SKM-1 (cell line): ENCODE measurements around the gene PTPRB.

ENCODE experiments used
- DNase-seq: peaks from one replicate; lab custom pipeline; 2025; ENCODE audit not compliant: unreplicated experiment; lab: John Stamatoyannopoulos, UW

Gene PTPRB

DNA sequence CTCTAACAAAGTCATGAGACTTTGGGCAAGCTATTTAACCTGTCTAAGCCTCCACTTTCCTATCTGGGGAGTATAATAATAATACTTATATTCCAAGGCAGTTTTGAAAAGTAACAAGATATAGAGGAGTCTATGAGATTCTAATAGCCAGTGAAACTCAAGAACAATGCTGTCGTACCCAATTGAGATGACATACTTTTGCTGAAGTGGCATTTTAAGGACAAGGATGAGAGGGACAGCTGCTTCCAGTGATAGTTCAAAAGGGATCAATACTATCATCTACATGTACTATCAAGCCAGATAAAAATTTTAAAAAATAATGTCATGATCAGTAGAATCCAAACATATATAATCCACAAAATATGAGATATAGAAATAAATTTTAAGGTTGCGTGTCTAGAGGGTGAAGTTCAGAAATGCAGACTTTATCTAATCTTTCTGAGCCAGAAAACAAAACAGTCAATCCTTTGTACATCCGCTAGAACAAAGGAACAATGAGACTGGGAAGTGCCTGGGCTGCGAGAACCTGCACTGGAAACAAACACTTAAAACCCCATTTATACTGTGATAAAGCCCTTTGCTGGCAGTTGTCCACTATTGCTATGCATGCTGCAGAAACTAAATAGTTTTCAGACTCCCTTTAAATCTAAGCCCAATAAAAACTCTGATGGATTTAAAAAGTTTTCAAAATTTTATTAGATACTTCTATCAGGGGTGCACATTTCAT is 38.6 kb downstream of the PTPRB start:
- no peak for DNase-seq

DNA sequence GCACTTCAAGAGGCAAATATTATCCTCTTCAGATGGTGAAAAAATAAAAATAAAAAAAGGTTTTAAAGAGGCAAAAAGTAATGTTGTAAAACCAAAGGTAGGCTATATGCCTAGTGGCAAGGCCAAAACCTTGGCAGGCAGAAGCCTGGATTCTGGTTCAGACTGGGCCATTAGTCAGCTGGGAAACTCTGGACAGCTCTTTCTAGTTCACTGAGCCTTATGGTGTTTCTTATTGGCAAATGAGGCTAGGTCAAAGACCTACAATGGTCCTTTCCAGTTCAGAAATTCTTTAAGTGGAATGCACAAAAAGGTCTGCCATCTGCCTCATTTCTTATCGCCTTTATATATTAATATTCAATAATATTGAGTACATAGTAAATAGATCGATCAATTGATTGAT is 44.6 kb downstream of the PTPRB start:
- no peak for DNase-seq

DNA sequence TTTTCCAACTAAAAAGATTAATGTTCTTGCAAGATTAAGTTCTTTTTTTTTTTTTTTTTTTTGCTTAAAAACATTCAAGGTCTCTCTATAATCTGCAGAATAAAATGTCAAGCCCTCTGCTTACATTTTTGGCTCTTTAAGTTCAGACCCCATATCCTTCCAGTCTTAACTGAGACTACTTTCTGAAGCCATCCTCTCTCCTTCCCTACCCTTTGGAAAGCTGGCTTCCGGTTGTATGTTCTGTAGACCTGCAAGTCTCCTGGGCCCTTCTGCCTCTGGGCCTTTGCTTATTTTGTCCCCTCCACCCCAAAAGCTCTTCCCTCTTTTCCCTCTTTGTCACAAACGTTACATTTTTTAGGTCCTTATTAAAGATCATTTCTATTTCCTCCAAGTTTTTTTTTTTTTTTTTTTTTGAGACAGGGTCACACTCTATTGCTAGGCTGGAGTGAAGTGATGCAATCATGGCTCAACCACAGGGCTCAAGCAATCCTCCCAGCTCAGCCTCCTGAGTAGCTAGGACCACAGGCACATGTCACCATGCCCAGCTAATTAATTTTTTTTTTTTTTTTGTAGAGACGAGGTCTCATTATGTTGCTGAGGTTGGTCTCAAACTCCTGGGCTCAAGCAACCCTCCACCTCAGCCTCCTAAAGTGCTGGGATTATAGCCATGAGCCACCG is 46.5 kb downstream of the PTPRB start:
- DNase-seq: no peak

DNA sequence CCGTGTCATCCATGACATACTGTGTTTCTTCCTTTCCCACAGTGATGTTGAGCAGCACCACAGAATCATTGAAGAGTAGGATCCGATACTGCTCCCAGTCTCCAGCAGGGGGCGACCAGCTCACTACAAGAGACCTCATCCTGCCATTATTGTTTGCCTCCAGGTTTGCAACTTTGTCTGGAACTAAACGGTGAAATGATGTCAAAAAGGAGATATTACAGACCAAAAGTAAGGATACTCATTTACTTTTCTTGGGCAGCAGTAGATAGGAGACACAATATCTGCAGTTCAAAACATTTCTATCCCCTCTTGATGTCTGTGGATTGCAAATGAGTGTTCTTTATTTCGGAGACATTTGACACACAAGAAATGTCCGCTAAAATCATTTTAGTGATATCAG is 47.2 kb downstream of the PTPRB start:
- DNase-seq: peak; percentile 6

DNA sequence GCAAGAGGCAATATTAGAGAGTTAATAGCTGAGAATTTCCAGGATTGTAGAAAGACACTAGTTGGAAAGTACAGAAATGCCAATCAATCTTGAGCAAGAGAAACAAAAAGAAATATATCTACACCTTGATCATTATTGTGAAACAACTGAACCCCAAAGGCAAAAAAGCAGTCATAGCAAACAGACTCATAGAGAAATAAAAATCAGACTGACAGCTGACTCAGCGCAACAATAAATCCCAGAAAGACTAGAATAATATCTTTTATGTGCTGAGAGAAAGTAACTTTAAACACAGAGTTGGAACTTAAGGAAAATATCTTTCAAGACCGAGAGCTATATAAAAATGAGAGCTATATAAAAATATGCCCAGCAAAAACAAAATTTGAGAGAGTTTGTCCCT is 52.9 kb downstream of the PTPRB start:
- no peak for DNase-seq

DNA sequence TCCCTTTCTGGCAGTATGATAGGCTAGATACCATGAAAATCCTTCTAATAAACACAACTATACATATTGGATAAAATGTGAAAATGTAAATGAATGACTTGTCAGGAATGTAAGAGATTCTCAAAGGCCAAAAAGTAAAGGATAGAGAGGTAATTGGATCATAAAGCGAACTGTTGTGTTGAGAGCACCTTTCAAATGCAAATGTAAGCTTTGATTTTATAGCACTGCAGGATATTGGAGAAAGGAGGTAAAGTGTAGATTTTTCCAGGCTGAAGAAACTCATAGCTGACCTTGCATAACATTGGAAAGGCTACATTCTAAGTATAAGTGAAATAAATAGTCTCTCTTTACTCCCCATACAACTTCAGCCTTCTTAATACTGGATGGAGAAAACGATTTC is 54.0 kb downstream of the PTPRB start:
- DNase-seq: no peak

DNA sequence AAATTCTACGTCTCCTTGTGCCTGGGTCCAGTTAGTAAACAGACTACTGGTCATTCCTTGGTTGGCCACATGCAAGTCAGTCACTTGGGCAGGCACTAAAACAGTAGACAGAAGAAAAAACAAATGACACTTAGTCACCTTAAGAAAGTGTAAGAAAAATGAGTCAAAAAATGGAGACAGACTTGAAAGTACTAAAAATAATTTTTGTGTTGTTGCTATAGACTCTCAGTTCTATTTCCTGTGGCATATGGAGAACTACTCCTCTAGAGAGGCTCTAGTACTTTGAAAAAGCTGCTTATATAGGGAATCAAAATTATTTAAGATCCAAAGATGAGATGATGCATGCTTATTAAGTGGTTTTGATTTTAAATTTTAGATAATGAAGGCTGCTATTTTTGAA is 56.0 kb downstream of the PTPRB start:
- DNase-seq: no peak

DNA sequence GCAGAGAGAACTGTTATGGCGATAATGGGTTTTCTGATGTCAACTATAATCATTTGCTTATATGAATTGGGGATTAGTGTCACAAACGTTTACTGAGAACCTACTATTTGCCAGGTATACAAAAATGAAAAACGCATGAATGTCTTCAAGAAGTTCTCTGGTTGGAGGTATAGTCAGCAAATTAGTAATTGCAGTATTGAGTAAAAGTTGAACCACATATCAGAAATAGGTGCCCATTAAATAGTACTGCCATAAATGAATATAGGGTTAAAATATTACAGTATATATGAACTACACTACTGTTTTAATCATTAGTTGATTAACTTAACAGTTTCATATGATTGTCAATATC is 60.0 kb downstream of the PTPRB start:
- DNase-seq: no peak

DNA sequence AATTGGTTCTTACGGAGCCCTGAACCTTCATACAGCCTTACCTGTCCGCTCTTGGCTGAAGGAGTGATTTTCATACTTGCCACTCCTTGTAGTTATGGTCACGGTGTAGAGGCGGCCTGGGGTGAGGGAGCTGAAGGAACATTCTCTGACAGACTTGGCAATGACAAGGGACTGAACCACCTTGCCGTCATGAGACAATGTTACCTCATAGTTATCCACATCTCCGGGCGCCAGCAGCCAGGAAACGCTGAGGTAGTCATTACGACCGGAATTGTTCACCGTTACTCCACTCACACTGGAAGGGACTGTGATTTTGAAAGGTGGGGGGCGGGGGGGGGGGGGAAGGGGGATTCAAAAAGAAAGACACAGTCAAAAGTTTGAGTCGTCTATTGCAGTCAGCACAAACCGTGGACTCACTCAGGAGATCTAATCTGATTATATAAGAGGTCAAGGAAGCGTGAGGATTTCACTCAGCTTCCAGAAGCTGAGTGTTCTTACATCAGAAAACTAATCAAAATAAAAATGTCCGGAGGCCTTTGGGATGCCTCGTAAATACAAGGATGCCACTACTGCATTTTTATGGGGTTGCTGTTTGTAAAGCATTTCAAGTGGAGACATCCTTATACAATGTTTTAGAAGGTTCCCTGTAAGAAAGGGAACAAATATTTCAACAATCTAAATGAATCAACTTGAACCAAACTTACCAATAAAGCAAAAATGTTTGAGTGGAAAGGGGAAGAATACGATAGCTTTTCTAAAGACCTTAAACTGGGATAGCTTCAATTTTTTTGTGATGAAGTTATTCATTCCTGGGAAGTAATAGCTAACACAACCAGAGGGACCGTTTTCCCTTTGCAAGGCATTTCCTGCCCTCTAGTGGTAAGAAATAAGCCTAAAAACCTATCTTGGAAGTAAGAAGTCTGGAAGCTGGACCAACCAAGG is 60.6 kb downstream of the PTPRB start:
- DNase-seq: peak; percentile 19

DNA sequence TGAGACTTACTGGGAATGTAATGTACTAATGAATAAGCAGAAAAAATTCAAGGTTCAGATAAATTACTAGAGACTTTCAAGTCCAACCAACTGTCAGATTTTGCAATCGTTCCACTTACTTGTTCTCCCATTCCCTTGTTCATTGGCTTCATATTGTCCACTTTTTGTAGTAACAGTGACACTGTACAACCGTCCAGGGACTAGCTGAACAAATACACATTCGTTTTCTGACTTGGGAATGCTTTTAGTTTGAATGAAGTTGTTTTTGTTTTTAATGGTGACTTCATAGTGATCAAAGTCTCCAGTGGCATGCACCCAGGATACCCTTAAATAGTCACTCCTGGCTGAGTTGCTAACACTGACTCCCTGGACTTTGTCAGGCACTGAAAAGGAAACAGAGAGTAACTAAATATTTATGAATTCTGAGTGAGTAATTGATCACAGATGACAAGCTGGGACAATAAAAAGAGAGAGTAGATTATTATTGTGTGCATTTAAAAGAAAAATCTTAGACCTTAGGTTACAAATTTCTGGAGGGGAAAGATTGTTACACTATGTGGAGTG is 65.4 kb downstream of the PTPRB start:
- DNase-seq: no peak

DNA sequence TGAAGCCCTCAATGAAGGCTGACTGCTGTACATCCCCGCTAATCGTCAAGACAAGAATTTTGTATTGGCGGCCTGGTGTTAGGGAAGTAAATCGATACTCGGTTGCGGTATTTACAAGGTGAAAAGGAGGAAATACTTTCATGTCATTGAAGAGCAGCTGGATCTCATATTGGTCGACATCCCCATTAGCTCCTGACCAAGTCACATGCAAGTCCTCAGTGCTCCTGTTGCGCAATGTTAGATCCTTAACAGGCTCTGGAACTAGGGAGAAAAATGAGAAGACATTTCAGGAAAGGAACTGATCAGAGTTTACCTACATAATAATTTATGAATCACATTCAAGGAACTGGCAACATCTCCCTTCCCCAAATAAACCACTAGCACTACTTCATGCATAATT is 66.2 kb downstream of the PTPRB start:
- no peak for DNase-seq

DNA sequence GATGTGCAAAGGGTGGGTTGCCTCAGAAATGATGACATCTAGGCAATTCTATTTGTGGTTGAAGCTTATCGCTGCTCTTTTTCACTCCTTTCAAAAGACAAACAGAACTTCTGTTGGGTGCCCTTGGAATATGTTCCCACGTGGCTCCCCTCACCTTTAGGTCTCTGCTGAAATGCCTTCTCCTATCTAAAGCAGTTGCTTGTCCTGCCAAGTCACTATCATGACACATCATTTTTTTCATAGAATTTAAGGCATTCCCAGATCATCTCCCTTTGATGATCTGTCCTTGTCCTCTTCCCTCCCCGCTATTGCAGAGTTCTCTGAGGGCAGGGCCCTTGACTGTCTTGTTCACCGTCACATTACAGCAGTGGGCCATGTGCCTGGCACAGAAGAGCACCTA is 75.7 kb downstream of the PTPRB start:
- DNase-seq: no peak

DNA sequence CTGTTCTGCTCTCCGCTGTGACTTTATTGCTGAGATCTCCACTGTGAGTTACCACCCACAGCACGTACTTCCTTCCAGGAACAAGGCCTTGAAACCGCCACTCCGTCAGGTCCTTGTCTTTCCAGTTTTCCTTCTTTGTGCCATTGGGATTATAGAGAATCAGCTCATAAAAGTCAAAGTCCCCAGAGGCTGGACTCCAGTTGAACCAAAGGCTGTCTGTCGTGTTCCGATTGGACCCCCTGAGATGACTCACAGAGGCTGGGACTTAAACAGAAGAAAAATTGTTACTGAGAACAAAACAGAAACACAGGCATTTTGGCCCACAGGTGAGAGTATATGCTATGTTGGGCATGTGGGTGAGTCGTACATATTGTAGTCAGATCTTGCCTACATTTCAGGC is 76.6 kb downstream of the PTPRB start:
- no peak for DNase-seq

DNA sequence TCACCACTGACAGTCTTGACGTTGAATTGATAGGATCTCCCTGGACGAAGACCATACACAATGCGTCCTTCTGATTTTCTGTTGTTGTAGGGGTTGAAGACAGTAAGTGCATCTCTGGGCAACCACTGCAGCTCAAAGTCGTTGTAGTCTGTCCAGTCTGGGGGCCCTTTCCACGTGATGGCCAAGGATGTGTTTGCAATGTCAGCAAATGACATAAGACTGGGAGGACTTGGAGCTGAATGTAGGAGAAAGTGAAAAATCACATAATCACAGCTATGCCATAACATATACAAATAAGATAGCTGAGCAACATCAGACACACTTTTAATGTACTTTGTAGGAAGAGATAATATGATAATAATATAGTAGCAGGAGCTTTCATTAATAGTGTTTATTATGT is 77.8 kb downstream of the PTPRB start:
- DNase-seq: no peak

DNA sequence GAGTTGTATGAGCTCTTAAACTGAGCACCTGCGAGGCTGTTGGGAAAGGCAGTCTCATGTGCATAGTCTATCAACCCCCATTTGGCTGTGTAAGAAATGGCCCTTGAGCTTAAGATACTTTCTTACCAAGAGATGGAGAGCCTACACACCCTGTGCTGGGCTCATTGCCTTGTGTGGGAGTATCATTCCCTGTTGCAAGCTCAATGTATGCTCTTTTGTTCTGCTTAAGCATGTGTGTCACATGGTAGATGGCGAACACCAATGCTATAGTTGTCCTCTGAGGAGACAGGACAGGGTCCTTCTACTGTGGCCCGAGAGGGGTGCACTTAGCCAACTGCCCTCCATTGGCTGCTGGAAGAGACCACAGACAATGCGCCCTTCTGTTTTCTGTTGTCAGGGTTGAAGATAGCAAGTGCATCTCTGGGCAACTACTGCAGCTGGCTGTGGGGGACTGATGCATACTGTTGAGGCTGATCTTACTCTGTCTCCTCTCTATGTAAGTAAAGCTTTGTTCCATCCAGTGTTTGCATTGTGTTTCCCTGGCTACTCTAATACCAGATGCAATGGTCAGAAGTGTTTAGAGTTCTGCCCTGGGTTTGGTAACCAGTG is 79.5 kb downstream of the PTPRB start:
- no peak for DNase-seq

DNA sequence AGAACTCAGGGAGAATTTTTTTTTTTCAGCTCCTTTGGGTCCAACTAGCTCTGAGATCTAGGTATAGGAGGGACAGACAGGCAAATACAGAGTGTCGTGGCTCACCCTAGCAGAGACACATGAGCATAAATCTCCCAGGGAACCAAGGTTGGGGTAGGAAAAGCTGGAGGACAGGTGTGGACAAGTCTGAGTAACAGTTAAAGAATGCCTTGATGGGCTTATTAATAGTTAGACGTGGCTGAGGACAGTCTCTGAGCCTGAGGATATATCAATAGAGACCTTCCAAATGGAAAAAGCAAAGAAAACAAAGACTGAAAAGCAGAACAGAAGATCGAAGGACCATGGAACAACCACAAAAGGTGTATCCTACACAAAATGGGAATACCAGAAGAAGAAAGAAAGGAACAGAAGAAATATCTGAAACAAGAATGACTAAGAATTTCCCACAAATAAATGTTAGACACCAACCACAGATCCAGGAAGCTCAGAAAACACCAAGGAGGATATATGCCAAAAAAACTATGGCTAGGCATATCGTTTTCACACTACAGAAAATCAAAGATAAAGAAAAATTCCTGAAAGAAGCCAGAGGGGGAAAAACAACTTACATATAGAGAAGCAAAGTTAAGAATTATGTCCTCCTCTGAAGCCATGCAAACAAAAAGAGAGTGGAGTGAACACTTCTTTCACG is 80.9 kb downstream of the PTPRB start:
- no peak for DNase-seq

DNA sequence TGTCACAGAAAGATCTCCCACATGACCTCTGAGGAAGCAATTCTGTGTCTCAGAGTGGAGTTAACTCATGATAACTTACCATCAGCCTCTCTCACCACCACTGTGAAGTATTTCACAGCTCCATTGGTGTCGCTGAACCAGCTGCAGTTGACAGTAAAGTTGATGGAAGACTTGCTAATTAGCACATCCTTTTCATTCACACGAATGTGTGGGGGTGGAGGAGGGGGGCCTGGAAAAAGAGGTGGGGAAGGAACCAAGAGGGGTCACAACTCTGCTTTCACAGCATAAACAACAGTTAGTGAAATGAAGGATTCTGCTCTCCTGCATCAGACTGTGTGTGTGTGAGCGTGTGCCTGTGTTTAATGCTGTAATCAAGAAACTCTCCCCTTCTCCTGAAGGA is 82.1 kb downstream of the PTPRB start:
- no peak for DNase-seq

DNA sequence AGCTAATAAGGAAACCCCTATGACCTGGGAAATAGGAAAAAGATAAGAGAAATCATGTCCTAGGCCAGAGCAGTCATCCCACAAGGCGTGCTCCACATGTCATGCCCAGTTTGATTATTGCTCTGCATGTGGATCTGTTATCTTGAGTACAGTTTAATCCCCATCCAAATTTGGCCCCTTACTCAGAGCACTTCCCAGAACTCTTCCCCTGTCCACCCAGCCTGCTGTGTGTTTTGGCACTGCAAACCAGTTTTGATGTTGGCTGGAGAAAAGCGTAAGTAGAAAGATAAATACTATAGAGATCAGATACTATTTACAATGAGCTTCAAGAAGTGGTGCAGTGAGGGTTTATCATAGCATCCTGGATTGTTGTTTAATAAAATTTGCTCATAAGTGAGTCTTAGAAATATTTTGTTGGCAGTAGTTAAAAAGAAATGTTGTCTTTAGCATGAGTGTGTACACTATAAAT is 83.8 kb downstream of the PTPRB start:
- no peak for DNase-seq

DNA sequence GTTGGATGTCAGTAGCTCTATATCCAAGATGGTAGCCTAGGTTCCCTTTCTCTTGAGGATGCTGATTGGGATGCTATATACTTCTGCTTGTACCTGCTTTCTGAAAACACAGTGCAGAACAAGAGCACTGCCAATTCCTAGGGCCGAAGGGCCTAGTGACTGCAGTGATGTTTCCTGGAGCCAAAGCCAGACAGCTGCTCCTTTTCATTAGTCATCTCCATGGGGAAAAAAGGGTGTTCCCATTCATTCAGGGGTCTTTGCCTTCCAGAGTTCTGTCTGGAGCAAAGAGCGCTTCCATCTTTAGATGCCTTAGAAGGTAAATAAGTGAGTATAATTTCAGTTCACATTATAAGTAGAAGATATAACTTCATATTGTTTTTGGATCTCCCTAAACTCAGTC is 85.5 kb downstream of the PTPRB start:
- DNase-seq: no peak

DNA sequence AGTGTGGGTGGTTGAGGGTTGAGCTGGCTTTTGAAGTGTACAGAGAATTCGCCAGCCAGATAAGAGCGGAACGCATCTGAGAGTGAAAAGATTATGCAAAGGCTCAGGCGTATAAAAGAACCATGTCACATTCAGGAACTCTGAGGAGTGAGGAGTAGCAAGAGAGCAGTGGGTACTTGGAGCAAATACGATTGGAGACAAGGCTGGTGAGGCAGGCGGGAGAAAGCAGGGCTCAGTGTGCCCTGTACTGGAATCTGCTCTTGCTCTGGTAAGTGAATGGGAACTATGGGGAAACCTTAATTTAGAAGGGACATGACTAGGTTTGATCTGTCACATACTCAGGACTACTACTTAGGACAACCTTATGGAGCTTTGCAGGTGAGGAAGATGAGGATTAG is 87.0 kb downstream of the PTPRB start:
- no peak for DNase-seq
